CD4-positive, alpha-beta T cell treated with Interleukin-21 for 1 hour (primary cell): ENCODE results near the gene GCNA.
"Not testable (repeated sequence)": the region's sequence is repeated elsewhere in the genome, so short reads cannot be mapped to it uniquely, and the experiment has no call there.

ENCODE experiments used
- DNase-seq: peaks from one replicate; pipeline ENCODE4 v3.0.0-alpha.2; 2020

Gene GCNA

GRCh38 chrX:71559773-71560172, 18.5 kb upstream of the GCNA start:
- DNase-seq = not testable (repeated sequence)

GRCh38 chrX:71563921-71564320, 14.3 kb upstream of the GCNA start:
- DNase-seq = no peak

GRCh38 chrX:71565474-71566041, 12.7 kb upstream of the GCNA start:
- no peak for DNase-seq

- not testable (repeated sequence) for DNase-seq
Observed at GRCh38 chrX:71571390-71571789, 6.8 kb upstream of the GCNA start.

- no peak for DNase-seq
Observed at GRCh38 chrX:71573590-71573989, 4.6 kb upstream of the GCNA start.

GRCh38 chrX:71577682-71578081, 555 bp upstream of the GCNA start:
- DNase-seq = no peak

- no peak for DNase-seq
Observed at GRCh38 chrX:71579136-71579989, 1.1 kb downstream of the GCNA start.

- no peak for DNase-seq
Observed at GRCh38 chrX:71579990-71580380, 1.7 kb downstream of the GCNA start.

GRCh38 chrX:71581210-71581609, 3.0 kb downstream of the GCNA start:
- DNase-seq = no peak

GRCh38 chrX:71586929-71587328, 8.7 kb downstream of the GCNA start:
- DNase-seq = no peak

GRCh38 chrX:71593210-71593609, 15.0 kb downstream of the GCNA start:
- not testable (repeated sequence) for DNase-seq

- DNase-seq = no peak
Observed at GRCh38 chrX:71599965-71600364, 21.7 kb downstream of the GCNA start.

GRCh38 chrX:71603618-71604017, 25.4 kb downstream of the GCNA start:
- no peak for DNase-seq

GRCh38 chrX:71604141-71604540, 25.9 kb downstream of the GCNA start:
- DNase-seq = no peak

- no peak for DNase-seq
Observed at GRCh38 chrX:71604796-71605568, 26.7 kb downstream of the GCNA start.

- DNase-seq = peak; percentile 54
Observed at GRCh38 chrX:71606536-71607216, 28.4 kb downstream of the GCNA start.

- DNase-seq = no peak
Observed at GRCh38 chrX:71607488-71607887, 29.3 kb downstream of the GCNA start.

- no peak for DNase-seq
Observed at GRCh38 chrX:71609095-71609750, 31.0 kb downstream of the GCNA start.

GRCh38 chrX:71611736-71612135, 33.5 kb downstream of the GCNA start:
- DNase-seq = not testable (repeated sequence)

- DNase-seq = no peak
Observed at GRCh38 chrX:71612256-71612655, 34.0 kb downstream of the GCNA start.

- DNase-seq = no peak
Observed at GRCh38 chrX:71615056-71615455, 36.8 kb downstream of the GCNA start.

- DNase-seq = no peak
Observed at GRCh38 chrX:71615954-71616353, 37.7 kb downstream of the GCNA start.
